ENCODE results near the gene PBRM1. TPM values are rescaled to one million over a fixed set of nuclear protein-coding genes. Genes with fewer than 3 reads are reported as not detected.

PBRM1 gene
- total RNA-seq, 1 experiment from 2014 or later = 74.2 TPM

- WGBS (ENCODE audit: extremely low coverage, insufficient read length, low lambda C conversion rate) = no CpG with 5 or more reads among the region's 24 CpGs
- no peak overlapping the region for H3K4me2 ChIP-seq (ENCODE audit: insufficient read depth, insufficient read length, low read length)
- no peak overlapping the region for H3K18ac ChIP-seq (ENCODE audit: insufficient read length, low read depth, low read length)
- no peak for TF ChIP-seq CTCF (conservative IDR thresholded peaks at IDR 0.05)
- H2BK120ac ChIP-seq (ENCODE audit: low read depth, low read length, poor library complexity, severe bottlenecking) = no peak overlapping the region
- no peak overlapping the region for H2AK5ac ChIP-seq (ENCODE audit: insufficient read length, low read length)
- no peak overlapping the region for H3K9ac ChIP-seq (ENCODE audit: extremely low read depth, insufficient read length, low read length)
- H3K79me2 ChIP-seq (ENCODE audit: insufficient read depth, low read length) = no peaks in the 10 kb centered on the region
- H3K9me3 Mint-ChIP-seq = no peaks in the 10 kb centered on the region
- no peak overlapping the region for H4K91ac ChIP-seq (ENCODE audit: insufficient read length, low read depth, low read length)
- no peak overlapping the region; a peak in 1 of 7 replicates for H3K27ac Mint-ChIP-seq
- no peak overlapping the region for H4K8ac ChIP-seq (replicated peaks; ENCODE audit: insufficient read length, low read depth, low read length)
- no peak overlapping the region for H2BK5ac ChIP-seq (ENCODE audit: insufficient read length, low read length)
- H2BK15ac ChIP-seq (ENCODE audit: low read depth, low read length) = no peak overlapping the region
- no peaks in the 10 kb centered on the region for H4K20me1 ChIP-seq (ENCODE audit: control insufficient read depth, insufficient read depth, insufficient read length)
- no peaks in the 10 kb centered on the region for H3K4me1 ChIP-seq (ENCODE audit: insufficient read depth, low read length)
- no peaks in the 10 kb centered on the region for H3K36me3 Mint-ChIP-seq (ENCODE audit: insufficient read depth in 1 of 3, low read depth in 3 of 3)
- H3K4me1 Mint-ChIP-seq = peaks cover 5 to 8% of the 10 kb centered on the region in 2 experiments
- H3T11ph ChIP-seq (ENCODE audit: low read length) = no peak overlapping the region
- H3K56ac ChIP-seq (ENCODE audit: insufficient read length, low read depth, low read length) = no peak overlapping the region
- no peak overlapping the region for H3K4ac ChIP-seq (ENCODE audit: low read depth, low read length)
- H3K4me3 Mint-ChIP-seq = no peak overlapping the region
- H2AFZ ChIP-seq (ENCODE audit: low read length) = no peak overlapping the region
- no peaks in the 10 kb centered on the region for H3K23me2 ChIP-seq (ENCODE audit: insufficient read length, low read depth, low read length, poor library complexity, severe bottlenecking)
- no peaks in the 10 kb centered on the region for H3K27me3 Mint-ChIP-seq (ENCODE audit: low read depth)
- DNase-seq = no peak
- H3K79me1 ChIP-seq (ENCODE audit: insufficient read depth, low read depth, low read length, poor library complexity, severe bottlenecking) = no peaks in the 10 kb centered on the region
- H2BK20ac ChIP-seq (ENCODE audit: low read depth, low read length, poor library complexity, severe bottlenecking) = no peak overlapping the region
- no peak overlapping the region for H4K5ac ChIP-seq (ENCODE audit: insufficient read length, low read depth, low read length)
- no peak overlapping the region for H3K23ac ChIP-seq (ENCODE audit: insufficient read length, low read depth, low read length)
- no peak overlapping the region for H2BK12ac ChIP-seq (ENCODE audit: insufficient read length, low read depth, low read length)
- no peaks in the 10 kb centered on the region for H3K9me3 ChIP-seq (ENCODE audit: control insufficient read depth, low read depth, low read length)
- no peak overlapping the region for H3K27ac ChIP-seq (ENCODE audit: insufficient read length, low read depth, low read length)
- H3K27me3 ChIP-seq (ENCODE audit: insufficient read depth, low read length) = no peaks in the 10 kb centered on the region
- no peak overlapping the region; the same call in 1 of the 2 replicates for H3K14ac ChIP-seq (ENCODE audit: insufficient read depth, low read length)
Observed at GRCh38 chr3:52498137-52499054, 187.3 kb downstream of the PBRM1 start.

Measured in H9 (cell line).